Glutamatergic neuron (in vitro differentiated cells): ENCODE results near the gene PCDHB7. TPM values are rescaled to one million over a fixed set of nuclear protein-coding genes. Genes with fewer than 3 reads are reported as not detected.
"Not testable (repeated sequence)": the region's sequence is repeated elsewhere in the genome, so short reads cannot be mapped to it uniquely, and the experiment has no call there.

Experiments used
- DNase-seq: peaks from one replicate; pipeline ENCODE4 v3.0.0; 2022
- H3K27ac Mint-ChIP-seq: one replicate; pipeline ENCODE4 v1.8.0; 2020; ENCODE audit warnings: mild to moderate bottlenecking, mixed read lengths, inconsistent platforms; ENCODE audit not compliant: unreplicated experiment
- H3K27me3 Mint-ChIP-seq: one replicate; pipeline ENCODE4 v1.8.0; 2020; ENCODE audit warnings: mild to moderate bottlenecking, moderate library complexity, mixed read lengths, inconsistent platforms; ENCODE audit not compliant: unreplicated experiment
- H3K36me3 Mint-ChIP-seq: one replicate; pipeline ENCODE4 v1.8.0; 2020; ENCODE audit warnings: mild to moderate bottlenecking, mixed read lengths, inconsistent platforms; ENCODE audit not compliant: unreplicated experiment
- H3K4me1 Mint-ChIP-seq: one replicate; pipeline ENCODE4 v1.8.0; 2020; ENCODE audit warnings: mild to moderate bottlenecking, low read depth, mixed read lengths, inconsistent platforms; ENCODE audit not compliant: unreplicated experiment
- H3K4me3 Mint-ChIP-seq: one replicate; pipeline ENCODE4 v1.8.0; 2020; ENCODE audit warnings: mild to moderate bottlenecking, mixed read lengths, inconsistent platforms; ENCODE audit not compliant: unreplicated experiment
- H3K9me3 Mint-ChIP-seq: one replicate; pipeline ENCODE4 v1.8.0; 2020; ENCODE audit warnings: mild to moderate bottlenecking, moderate library complexity, mixed read lengths, inconsistent platforms; ENCODE audit not compliant: unreplicated experiment
- CTCF ChIP-seq: fragments of 200-600 bp; sonication (generic); IDR thresholded peaks from one replicate; pipeline ENCODE4 v1.5.0; 2021; ENCODE audit not compliant: partially characterized antibody, unreplicated experiment
- total RNA-seq: library from RNA; stranded (reverse); fragmentation: NEBNext Ultra II Directional; extraction: Animal tissue kit (Norgen Biotek cat#: 25700); gene quantifications from one replicate; pipeline ENCODE4 v1.2.1, GENCODE V29; 2021; ENCODE audit not compliant: unreplicated experiment

PCDHB7 gene
- total RNA-seq, 1 donor from 2014 or later: 3.4 TPM

GRCh38 chr5:141174291-141175104 is 2.1 kb downstream of the PCDHB7 start:
- not testable (repeated sequence) for H3K27me3 Mint-ChIP-seq, H3K4me3 Mint-ChIP-seq, H3K27ac Mint-ChIP-seq, H3K4me1 Mint-ChIP-seq
- peaks cover 19% of the 10 kb centered on the region for H3K36me3 Mint-ChIP-seq
- peaks cover 14% of the 10 kb centered on the region for H3K9me3 Mint-ChIP-seq
- DNase-seq: peak; percentile 27

GRCh38 chr5:141175933-141176332 is 3.5 kb downstream of the PCDHB7 start:
- no peak overlapping the region for H3K27ac Mint-ChIP-seq
- no peak for TF ChIP-seq CTCF
- peaks cover 14% of the 10 kb centered on the region for H3K9me3 Mint-ChIP-seq
- H3K27me3 Mint-ChIP-seq: no peaks in the 10 kb centered on the region
- H3K4me1 Mint-ChIP-seq: no peaks in the 10 kb centered on the region
- no peak for DNase-seq
- no peak overlapping the region for H3K4me3 Mint-ChIP-seq
- peaks cover 25% of the 10 kb centered on the region for H3K36me3 Mint-ChIP-seq

GRCh38 chr5:141177577-141178191 is 5.2 kb downstream of the PCDHB7 start, which contains the start of gene PCDHB8:
TSS of gene PCDHB8 (plus strand) at chr5:141177790. CDS start at chr5:141178035, 245 bp downstream.
- not testable (repeated sequence) for H3K27me3 Mint-ChIP-seq, H3K27ac Mint-ChIP-seq, H3K4me1 Mint-ChIP-seq, H3K4me3 Mint-ChIP-seq
- H3K36me3 Mint-ChIP-seq: peaks cover 28% of the 10 kb centered on the region
- peak; percentile 41 for DNase-seq
- peak; percentile 26 for TF ChIP-seq CTCF
- H3K9me3 Mint-ChIP-seq: peaks cover 14% of the 10 kb centered on the region

- H3K4me3 Mint-ChIP-seq, H3K4me1 Mint-ChIP-seq, H3K27ac Mint-ChIP-seq, DNase-seq, H3K27me3 Mint-ChIP-seq: not testable (repeated sequence)
- Mint-ChIP-seq H3K36me3 (peaks cover 31% of the 10 kb centered on the region), H3K9me3 (peaks cover 18% of the 10 kb centered on the region)
Measured at GRCh38 chr5:141179371-141179770, 6.9 kb downstream of the PCDHB7 start.

GRCh38 chr5:141179876-141180275 is 7.4 kb downstream of the PCDHB7 start:
- DNase-seq, H3K27ac Mint-ChIP-seq, H3K4me3 Mint-ChIP-seq, H3K4me1 Mint-ChIP-seq: not testable (repeated sequence)
- Mint-ChIP-seq H3K36me3 (peaks cover 34% of the 10 kb centered on the region), H3K9me3 (peaks cover 20% of the 10 kb centered on the region), H3K27me3 (peaks cover 13% of the 10 kb centered on the region)

- peaks cover 15% of the 10 kb centered on the region for H3K27me3 Mint-ChIP-seq
- no peak overlapping the region for H3K27ac Mint-ChIP-seq
- DNase-seq: no peak
- H3K36me3 Mint-ChIP-seq: peaks cover 33% of the 10 kb centered on the region
- TF ChIP-seq CTCF: no peak
- H3K4me1 Mint-ChIP-seq: no peaks in the 10 kb centered on the region
- no peak overlapping the region for H3K4me3 Mint-ChIP-seq
- H3K9me3 Mint-ChIP-seq: peaks cover 21% of the 10 kb centered on the region
Measured at GRCh38 chr5:141180313-141180712, 7.9 kb downstream of the PCDHB7 start.
